GM21619 (cell line): ENCODE results near the gene CDX2.

Source experiments
- ATAC-seq: cut with Tn5 transposase; IDR thresholded peaks from one replicate; pipeline ENCODE4 v1.9.1; 2021; ENCODE audit not compliant: unreplicated experiment

CDX2 gene

GRCh38 chr13:27933118-27933517 is 36.0 kb downstream of the CDX2 start:
- no peak for ATAC-seq

GRCh38 chr13:27929868-27930267 is 39.2 kb downstream of the CDX2 start:
- no peak for ATAC-seq

GRCh38 chr13:27928805-27929753 is 40.0 kb downstream of the CDX2 start:
- ATAC-seq = no peak

- ATAC-seq = no peak
Measured at GRCh38 chr13:27928353-27928804, 40.7 kb downstream of the CDX2 start.

GRCh38 chr13:27927444-27928352 is 41.4 kb downstream of the CDX2 start:
- ATAC-seq = no peak

- no peak for ATAC-seq
Measured at GRCh38 chr13:27926644-27927434, 42.3 kb downstream of the CDX2 start.

- no peak for ATAC-seq
Measured at GRCh38 chr13:27925220-27925991, 43.7 kb downstream of the CDX2 start.

GRCh38 chr13:27924529-27925141 is 44.5 kb downstream of the CDX2 start:
- ATAC-seq = no peak

GRCh38 chr13:27923794-27924528 is 45.2 kb downstream of the CDX2 start:
- ATAC-seq = no peak

- ATAC-seq = no peak
Measured at GRCh38 chr13:27922883-27923612, 46.1 kb downstream of the CDX2 start.

- no peak for ATAC-seq
Measured at GRCh38 chr13:27921961-27922882, 46.9 kb downstream of the CDX2 start.

GRCh38 chr13:27921421-27921960 is 47.6 kb downstream of the CDX2 start:
- no peak for ATAC-seq

- no peak for ATAC-seq
Measured at GRCh38 chr13:27920677-27921420, 48.3 kb downstream of the CDX2 start.

GRCh38 chr13:27919934-27920676 is 49.0 kb downstream of the CDX2 start, which contains the start of gene PDX1:
Gene PDX1, plus strand, starts transcription at chr13:27920000. Its CDS starts 139 bp downstream, at chr13:27920139.
- ATAC-seq = no peak

GRCh38 chr13:27919659-27919933 is 49.5 kb downstream of the CDX2 start:
- ATAC-seq = no peak
